Keratinocyte (primary cell): ENCODE results near the gene TIPIN. TPM values are rescaled to one million over a fixed set of nuclear protein-coding genes. Genes with fewer than 3 reads are reported as not detected.
A peak's percentile ranks its signal among the peaks of the same experiment; 100 is the strongest.
"Not testable (repeated sequence)": the region's sequence is repeated elsewhere in the genome, so short reads cannot be mapped to it uniquely, and the experiment has no call there.

Experiments used
- DNase-seq: peaks from one replicate; pipeline ENCODE4 v3.0.0-alpha.2; 2011; ENCODE audit warnings: low read depth, missing footprints, low spot score
- FAIRE-seq: peaks from 2 replicates; lab custom pipeline; 2011; peaks lifted over from hg19 to GRCh38; lab: Jason Lieb, UNC
- H2AFZ ChIP-seq: 2 replicates; pipeline ENCODE4 v1.6.0; 2012; ENCODE audit warnings: low read length, control low read depth, inconsistent platforms; ENCODE audit not compliant: control insufficient read depth
- H3K27ac ChIP-seq: 2 replicates; pipeline ENCODE4 v1.5.1; 2011; ENCODE audit warnings: low read length; ENCODE audit not compliant: control insufficient read depth, insufficient read depth
- H3K27me3 ChIP-seq: 3 replicates; pipeline ENCODE4 v1.6.0; 2011; ENCODE audit warnings: low read length; ENCODE audit not compliant: control insufficient read depth, insufficient read depth; ENCODE audit errors: extremely low read depth
- H3K36me3 ChIP-seq, 2 experiments: 2 replicates in 1 of 2; 3 replicates in 1 of 2; pipeline ENCODE4 v1.5.1; 2011; ENCODE audit warnings: low read length in 2 of 2, mild to moderate bottlenecking in 1 of 2; ENCODE audit not compliant: control insufficient read depth in 2 of 2, insufficient read depth in 2 of 2; ENCODE audit errors: extremely low read depth in 1 of 2
- H3K4me1 ChIP-seq: 3 replicates; pipeline ENCODE4 v1.5.1; 2011; ENCODE audit warnings: low read length; ENCODE audit not compliant: control insufficient read depth, insufficient read depth; ENCODE audit errors: extremely low read depth
- H3K4me2 ChIP-seq: 3 replicates; pipeline ENCODE4 v1.6.0; 2011; ENCODE audit warnings: low read depth, low read length; ENCODE audit not compliant: control insufficient read depth, insufficient read depth; ENCODE audit errors: extremely low read depth
- H3K4me3 ChIP-seq, 3 experiments: fragments of 200-600 bp in 1 of 3; sonication (generic) in 1 of 3; 2 replicates in 2 of 3; 3 replicates in 1 of 3; pipeline ENCODE4 v1.5.1; 2011 to 2016; ENCODE audit warnings: low read length in 3 of 3, mild to moderate bottlenecking in 3 of 3, control low read depth in 2 of 3, inconsistent platforms in 1 of 3, low read depth in 1 of 3, mixed read lengths in 1 of 3, mixed run types in 1 of 3, moderate library complexity in 1 of 3; ENCODE audit not compliant: control insufficient read depth in 2 of 3, insufficient read depth in 2 of 3; ENCODE audit errors: extremely low read depth in 1 of 3
- H3K79me2 ChIP-seq: 2 replicates; pipeline ENCODE4 v1.6.0; 2012; ENCODE audit warnings: low read length; ENCODE audit not compliant: control insufficient read depth, insufficient read depth
- H3K9ac ChIP-seq: 3 replicates; pipeline ENCODE4 v1.6.0; 2011; ENCODE audit warnings: low read length; ENCODE audit not compliant: control insufficient read depth, insufficient read depth; ENCODE audit errors: extremely low read depth
- H3K9me1 ChIP-seq: 3 replicates; pipeline ENCODE4 v1.6.0; 2011; ENCODE audit warnings: low read length; ENCODE audit not compliant: control insufficient read depth, insufficient read depth; ENCODE audit errors: extremely low read depth
- H3K9me3 ChIP-seq: 2 replicates; pipeline ENCODE4 v1.5.1; 2012; ENCODE audit warnings: low read depth, low read length; ENCODE audit not compliant: control insufficient read depth
- H4K20me1 ChIP-seq: 3 replicates; pipeline ENCODE4 v1.6.0; 2011; ENCODE audit warnings: low read length; ENCODE audit not compliant: control insufficient read depth, insufficient read depth; ENCODE audit errors: extremely low read depth
- CTCF ChIP-seq, 3 experiments: IDR thresholded peaks in 1 of 3; conservative IDR thresholded peaks in 1 of 3; optimal IDR thresholded peaks in 1 of 3; 2 replicates in 2 of 3; 3 replicates in 1 of 3; pipeline versions ENCODE3 to v1.5.1; 2011; ENCODE audit warnings: low read length in 3 of 3, mild to moderate bottlenecking in 3 of 3, moderate library complexity in 2 of 3, control low read depth in 1 of 3, inconsistent platforms in 1 of 3; ENCODE audit not compliant: insufficient read depth in 2 of 3; ENCODE audit errors: extremely low read depth in 1 of 3
- EZH2 ChIP-seq: IDR thresholded peaks from one replicate; pipeline ENCODE4 v1.6.1; 2012; ENCODE audit warnings: inconsistent platforms, mild to moderate bottlenecking, low read length, moderate library complexity
- dilution Hi-C: fragments of 300-500 bp; cut with MboI; formaldehyde crosslinking; loops from one replicate; pipeline ENCODE4 v1.7.0; 2020; ENCODE audit warnings: low sequenced_read_pairs; ENCODE audit not compliant: extremely low pct_ligation_motif_present
- polyA plus RNA-seq, 5 experiments: library from polyadenylated mRNA; depleted of rRNA in 3 of 5; stranded (reverse) in 3 of 5; stranded (forward) in 1 of 5; unstranded in 1 of 5; fragments of >200 nt; gene quantifications; 1 replicate in 1 of 5; 2 replicates in 3 of 5; 3 replicates in 1 of 5; pipeline versions ENCODE4 v1.2.1 to v1.2.3, GENCODE V29; 2011 to 2012; ENCODE audit warnings: missing spikeins in 2 of 5, low read depth in 1 of 5, low replicate concordance in 1 of 5

Gene TIPIN
- polyA plus RNA-seq, 1 donor (not counting 4 experiments of a cell fraction or from before 2014, with no cell fraction given) = 11.9 TPM

GRCh38 chr15:66362776-66363175 lies 6.3 kb upstream of the TIPIN start:
- dilution Hi-C loops = no loop called here
- no peaks in the 10 kb centered on the region for H3K36me3 ChIP-seq
- H3K9me1 ChIP-seq = no peaks in the 10 kb centered on the region
- no peaks in the 10 kb centered on the region for H4K20me1 ChIP-seq
- peak overlapping the region; percentile 33 for H2AFZ ChIP-seq
- TF ChIP-seq EZH2 (no peak), CTCF (optimal IDR thresholded peaks at IDR 0.05 in 1 of 3, IDR thresholded peaks at IDR 0.05 in 1 of 3, conservative IDR thresholded peaks at IDR 0.05 in 1 of 3; ENCODE audit: extremely low read depth in 1 of 3, insufficient read depth in 2 of 3, low read length in 3 of 3) (no peak)
- FAIRE-seq = peak; percentile 76
- no peak for DNase-seq
- H3K9me3 ChIP-seq = no peaks in the 10 kb centered on the region
- H3K79me2 ChIP-seq = no peaks in the 10 kb centered on the region
- peaks cover 16% of the 10 kb centered on the region for H3K4me1 ChIP-seq
- no peak overlapping the region for H3K9ac ChIP-seq
- H3K27me3 ChIP-seq = no peaks in the 10 kb centered on the region
- peak overlapping the region; percentile 41 for H3K4me2 ChIP-seq
- no peak overlapping the region for H3K4me3 ChIP-seq
- H3K27ac ChIP-seq = no peak overlapping the region

GRCh38 chr15:66361745-66362460 lies 5.4 kb upstream of the TIPIN start:
- H3K27me3 ChIP-seq, H3K9me1 ChIP-seq, H3K9me3 ChIP-seq, H3K4me3 ChIP-seq, dilution Hi-C loops, DNase-seq, H3K9ac ChIP-seq, H3K79me2 ChIP-seq, H3K4me2 ChIP-seq, FAIRE-seq, H4K20me1 ChIP-seq, H3K36me3 ChIP-seq, H3K27ac ChIP-seq, H2AFZ ChIP-seq: not testable (repeated sequence)
- H3K4me1 ChIP-seq = peaks cover 19% of the 10 kb centered on the region

- TF ChIP-seq CTCF (optimal IDR thresholded peaks at IDR 0.05 in 1 of 3, IDR thresholded peaks at IDR 0.05 in 1 of 3, conservative IDR thresholded peaks at IDR 0.05 in 1 of 3; ENCODE audit: extremely low read depth in 1 of 3, insufficient read depth in 2 of 3, low read length in 3 of 3) (no peak), EZH2 (no peak)
- Histone ChIP-seq H3K4me2 (no peak overlapping the region), H3K36me3 (no peaks in the 10 kb centered on the region), H3K4me3 (no peak overlapping the region), H2AFZ (no peak overlapping the region), H4K20me1 (no peaks in the 10 kb centered on the region), H3K27ac (peak overlapping the region; percentile 69), H3K79me2 (peaks cover 6% of the 10 kb centered on the region), H3K9ac (peak overlapping the region; percentile 25), H3K4me1 (peaks cover 22% of the 10 kb centered on the region), H3K9me1 (no peaks in the 10 kb centered on the region), H3K27me3 (no peaks in the 10 kb centered on the region), H3K9me3 (no peaks in the 10 kb centered on the region)
- dilution Hi-C loops = no loop called here
- DNase-seq (peak; percentile 57), FAIRE-seq (no peak)
These were observed 3.3 kb upstream of the TIPIN start for GRCh38 chr15:66359740-66360139.
